WI38 (cell line): ENCODE results near the gene LAMP5.

Experiments
- H3K4me3 ChIP-seq: 2 replicates; pipeline ENCODE4 v1.5.1; 2011; ENCODE audit warnings: low read depth, mild to moderate bottlenecking, control low read depth, low read length
- CTCF ChIP-seq: IDR thresholded peaks from 2 replicates; pipeline ENCODE4 v1.5.1; 2012; ENCODE audit warnings: low read depth, mild to moderate bottlenecking, control low read depth, low read length

Gene LAMP5

DNA sequence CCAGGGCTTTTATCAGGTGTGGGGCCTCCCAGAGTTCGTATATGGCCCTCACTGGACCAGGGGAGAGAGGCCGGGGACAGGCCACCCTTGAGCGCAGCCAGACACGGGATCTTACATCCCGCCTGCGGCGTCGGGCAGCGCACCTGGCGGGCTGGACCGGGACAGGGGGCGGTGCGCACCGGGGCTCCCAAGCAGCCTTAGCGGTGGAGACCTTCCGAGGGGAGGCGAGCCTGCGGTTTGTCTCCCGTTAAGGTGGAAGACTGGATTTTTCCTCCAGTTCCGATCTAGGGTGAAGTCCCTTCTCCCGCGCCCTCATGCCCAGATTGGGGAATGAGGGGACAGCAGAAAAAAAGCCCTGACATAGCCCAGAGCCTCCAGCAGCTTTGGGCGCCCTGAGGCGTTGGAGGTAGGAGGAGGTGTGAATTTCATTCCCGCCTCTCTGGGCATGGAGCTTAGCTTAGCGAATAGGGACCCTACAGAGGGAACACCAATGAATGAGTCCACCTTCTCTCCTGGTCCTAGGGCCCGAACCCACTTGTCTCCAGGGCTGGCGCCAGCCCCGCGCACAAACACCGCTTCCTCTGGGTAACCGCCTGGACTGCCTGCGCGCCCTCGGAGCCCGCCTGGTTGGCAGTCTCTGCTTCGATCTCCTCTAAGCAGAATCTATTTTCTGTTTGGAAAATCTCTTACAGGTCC is 6.7 kb upstream of the LAMP5 start:
- no peak overlapping the region for H3K4me3 ChIP-seq
- TF ChIP-seq CTCF = no peak

DNA sequence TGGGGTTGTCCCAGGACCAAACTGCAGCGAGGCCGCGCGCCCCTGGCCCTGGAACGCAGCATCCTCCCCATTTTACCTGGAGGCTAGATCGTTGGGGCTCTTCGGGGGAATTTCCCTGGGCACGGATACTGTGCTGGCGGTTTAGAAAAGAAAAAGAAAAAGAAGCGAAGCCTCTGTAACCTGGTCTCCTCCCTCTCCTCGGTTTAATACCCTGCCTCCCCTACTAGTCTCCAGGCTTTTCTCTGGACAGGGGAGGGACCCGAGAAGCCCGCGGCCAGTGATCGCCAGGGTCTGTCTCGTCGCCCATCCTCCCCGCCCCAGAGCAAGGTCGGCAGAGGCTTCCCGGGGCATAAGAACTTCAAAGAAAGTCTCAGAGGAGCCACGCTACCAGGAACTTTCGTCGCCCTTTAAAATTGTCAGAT is 6.1 kb upstream of the LAMP5 start:
- no peak for TF ChIP-seq CTCF
- H3K4me3 ChIP-seq = no peak overlapping the region

DNA sequence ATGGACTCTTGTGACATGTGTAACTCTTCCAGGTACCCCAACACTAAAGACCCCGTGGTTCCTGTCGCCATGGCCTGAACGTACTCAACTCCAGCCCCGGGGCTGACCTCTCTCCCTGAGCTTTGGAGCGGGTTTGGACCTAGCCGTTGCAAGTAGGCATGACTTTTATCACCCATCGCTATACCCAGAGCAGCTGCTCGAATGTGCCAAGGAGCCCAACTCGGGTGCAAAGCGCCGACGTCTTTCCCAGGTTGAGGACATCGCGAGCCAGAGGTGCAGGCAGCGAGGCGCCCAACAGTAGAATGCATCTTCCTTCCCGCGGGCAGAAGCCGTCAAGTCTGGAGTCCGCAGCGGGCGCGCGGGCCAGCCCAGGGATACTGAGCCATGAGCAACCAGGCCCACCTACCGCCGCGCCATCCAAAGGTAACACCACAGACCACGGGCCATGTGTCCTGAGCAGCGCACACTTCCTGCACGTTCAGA is 5.7 kb upstream of the LAMP5 start:
- H3K4me3 ChIP-seq = no peak overlapping the region
- no peak for TF ChIP-seq CTCF

GRCh38 chr20:9509246-9509645 is 5.1 kb upstream of the LAMP5 start:
- no peak overlapping the region for H3K4me3 ChIP-seq
- TF ChIP-seq CTCF = no peak

GRCh38 chr20:9510911-9511310 is 3.5 kb upstream of the LAMP5 start:
- no peak for TF ChIP-seq CTCF
- H3K4me3 ChIP-seq = no peak overlapping the region

DNA sequence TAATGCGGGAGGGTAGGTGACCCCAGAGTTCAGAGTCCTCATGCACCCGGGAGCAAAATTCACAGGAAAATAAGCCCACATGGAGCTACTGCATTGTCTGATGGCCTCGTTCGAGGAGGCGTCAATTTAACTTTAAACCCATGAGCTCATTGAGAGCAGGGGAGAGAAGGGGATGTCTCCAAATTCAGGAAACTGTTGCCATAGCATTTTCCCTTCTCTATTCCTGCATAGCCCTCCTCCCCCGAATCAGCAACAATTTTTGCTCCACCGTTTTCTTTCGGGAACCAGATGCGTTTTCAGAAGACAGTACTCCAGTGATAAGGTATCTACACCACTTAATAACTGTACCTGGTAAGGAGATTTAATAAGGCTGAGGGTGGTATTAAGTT is 324 bp upstream of the LAMP5 start:
- TF ChIP-seq CTCF = no peak
- H3K4me3 ChIP-seq = no peak overlapping the region

DNA sequence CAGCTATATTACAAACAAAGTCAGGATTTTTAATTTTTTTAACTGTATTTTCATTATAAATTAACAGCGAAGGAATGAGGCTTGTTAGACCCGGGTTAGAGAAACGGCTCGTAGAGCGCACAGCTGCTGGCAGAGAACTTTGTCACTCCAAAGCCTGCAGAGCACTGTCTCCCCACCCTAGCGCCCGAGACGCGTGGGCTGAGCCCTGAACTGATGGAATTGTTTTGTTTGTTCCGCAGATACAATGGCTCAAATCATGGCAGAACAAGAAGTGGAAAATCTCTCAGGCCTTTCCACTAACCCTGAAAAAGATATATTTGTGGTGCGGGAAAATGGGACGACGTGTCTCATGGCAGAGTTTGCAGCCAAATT is 810 bp downstream of the LAMP5 start:
- TF ChIP-seq CTCF = no peak
- H3K4me3 ChIP-seq = no peak overlapping the region
